Activated effector memory CD4-positive, alpha-beta T cell treated with anti-CD3 and anti-CD28 coated beads, Interleukin-2, amount 50 U/mL, for 16 hours (primary cell): Measurements from ENCODE around the gene EEA1.
"Not testable (repeated sequence)": the region's sequence is repeated elsewhere in the genome, so short reads cannot be mapped to it uniquely, and the experiment has no call there.

Source experiments
- DNase-seq: peaks from one replicate; pipeline ENCODE4 v3.0.0-alpha.2; 2020

The EEA1 gene

GRCh38 chr12:92928962-92929915 lies at the start of gene EEA1:
Gene EEA1 (minus strand): TSS chr12:92929295. CDS start chr12:92929066, 229 bp downstream.
- DNase-seq, result peak; percentile 98

GRCh38 chr12:92978607-92979006 lies 49.5 kb upstream of the EEA1 start:
- DNase-seq, result no peak

GRCh38 chr12:92977326-92977725 lies 48.2 kb upstream of the EEA1 start:
- no peak for DNase-seq

- DNase-seq, result no peak
Observed at GRCh38 chr12:92974759-92975158, 45.7 kb upstream of the EEA1 start.

- DNase-seq, result no peak
Observed at GRCh38 chr12:92973614-92974013, 44.5 kb upstream of the EEA1 start.

GRCh38 chr12:92971859-92972524 lies 42.9 kb upstream of the EEA1 start:
- no peak for DNase-seq

- DNase-seq, result no peak
Observed at GRCh38 chr12:92968176-92968813, 39.2 kb upstream of the EEA1 start.

- not testable (repeated sequence) for DNase-seq
Observed at GRCh38 chr12:92964378-92964777, 35.3 kb upstream of the EEA1 start.

- no peak for DNase-seq
Observed at GRCh38 chr12:92961949-92962348, 32.9 kb upstream of the EEA1 start.

- DNase-seq, result no peak
Observed at GRCh38 chr12:92955997-92956663, 27.0 kb upstream of the EEA1 start.

- DNase-seq, result no peak
Observed at GRCh38 chr12:92953747-92954146, 24.7 kb upstream of the EEA1 start.

GRCh38 chr12:92952394-92952793 lies 23.3 kb upstream of the EEA1 start:
- DNase-seq, result no peak

- DNase-seq, result no peak
Observed at GRCh38 chr12:92951006-92951405, 21.9 kb upstream of the EEA1 start.

GRCh38 chr12:92950011-92950410 lies 20.9 kb upstream of the EEA1 start:
- no peak for DNase-seq

GRCh38 chr12:92949466-92949865 lies 20.4 kb upstream of the EEA1 start:
- DNase-seq, result no peak

GRCh38 chr12:92947589-92948215 lies 18.6 kb upstream of the EEA1 start:
- DNase-seq, result no peak

GRCh38 chr12:92945659-92946220 lies 16.6 kb upstream of the EEA1 start:
- no peak for DNase-seq

GRCh38 chr12:92943482-92944250 lies 14.6 kb upstream of the EEA1 start:
- no peak for DNase-seq

GRCh38 chr12:92942905-92943304 lies 13.8 kb upstream of the EEA1 start:
- DNase-seq, result no peak

GRCh38 chr12:92939116-92939515 lies 10.0 kb upstream of the EEA1 start:
- no peak for DNase-seq

- DNase-seq, result no peak
Observed at GRCh38 chr12:92938638-92939037, 9.5 kb upstream of the EEA1 start.
